DND-41 (cell line): ENCODE results near the gene POU3F3.

Experiments used
- ATAC-seq: fragments of 200-7000 bp; cut with Tn5 transposase; 3 replicates; pipeline ENCODE4 v1.9.1; 2021; ENCODE audit warnings: low read depth; ENCODE audit not compliant: insufficient read depth
- DNase-seq: peaks from one replicate; pipeline ENCODE4 v3.0.0-alpha.2; 2020
- H2AFZ ChIP-seq: 2 replicates; pipeline ENCODE4 v1.6.0; 2012; ENCODE audit warnings: low read depth, low read length
- H3K27ac ChIP-seq: 2 replicates; pipeline ENCODE4 v1.5.1; 2012; ENCODE audit warnings: low read length, inconsistent platforms
- H3K27me3 ChIP-seq: fragments of 200-600 bp; sonication (generic); 2 replicates; pipeline ENCODE4 v1.6.0; 2012; ENCODE audit warnings: low read length, mild to moderate bottlenecking, inconsistent platforms; ENCODE audit not compliant: insufficient read depth, poor library complexity
- H3K36me3 ChIP-seq: 2 replicates; pipeline ENCODE4 v1.5.1; 2012; ENCODE audit warnings: low read length, inconsistent platforms; ENCODE audit not compliant: insufficient read depth
- H3K4me1 ChIP-seq: 2 replicates; pipeline ENCODE4 v1.5.1; 2012; ENCODE audit warnings: mild to moderate bottlenecking, low read length; ENCODE audit not compliant: insufficient read depth
- H3K4me2 ChIP-seq: 2 replicates; pipeline ENCODE4 v1.6.0; 2012; ENCODE audit warnings: mild to moderate bottlenecking, moderate library complexity, low read length, inconsistent platforms; ENCODE audit not compliant: insufficient read depth
- H3K4me3 ChIP-seq, 2 experiments: fragments of 200-600 bp in 1 of 2; shearing (Covaris generic) in 1 of 2; 2 replicates each; pipeline ENCODE4 v1.5.1; 2012 to 2016; ENCODE audit warnings: inconsistent platforms in 2 of 2, low read length in 2 of 2, mild to moderate bottlenecking in 2 of 2, low read depth in 1 of 2, moderate library complexity in 1 of 2
- H3K79me2 ChIP-seq: 2 replicates; pipeline ENCODE4 v1.6.0; 2012; ENCODE audit warnings: low read length, inconsistent platforms; ENCODE audit not compliant: insufficient read depth
- H3K9ac ChIP-seq: 2 replicates; pipeline ENCODE4 v1.6.0; 2012; ENCODE audit warnings: low read depth, mild to moderate bottlenecking, inconsistent platforms, low read length, moderate library complexity
- H3K9me3 ChIP-seq: 2 replicates; pipeline ENCODE4 v1.5.1; 2012; ENCODE audit warnings: low read length, moderate library complexity, mild to moderate bottlenecking, inconsistent platforms; ENCODE audit not compliant: insufficient read depth, severe bottlenecking
- H4K20me1 ChIP-seq: 2 replicates; pipeline ENCODE4 v1.6.0; 2012; ENCODE audit warnings: low read length; ENCODE audit not compliant: insufficient read depth
- EZH2 ChIP-seq: IDR thresholded peaks from 3 replicates; pipeline ENCODE4 v1.6.1; 2012; ENCODE audit warnings: borderline replicate concordance, low read depth, mild to moderate bottlenecking, moderate library complexity, low read length, inconsistent platforms; ENCODE audit not compliant: severe bottlenecking
- TF ChIP-seq, protein P1 (sequence below): IDR thresholded peaks from 2 replicates; pipeline ENCODE4 v1.5.1; 2012; ENCODE audit warnings: borderline replicate concordance, low read length, moderate library complexity, mild to moderate bottlenecking; ENCODE audit not compliant: poor library complexity, severe bottlenecking; ENCODE audit errors: extremely low read depth

The POU3F3 gene

GRCh38 chr2:104855221-104856085 lies 1.5 kb downstream of the POU3F3 start:
- H3K79me2 ChIP-seq: no peaks in the 10 kb centered on the region
- H2AFZ ChIP-seq: no peak overlapping the region
- no peak overlapping the region for H3K4me2 ChIP-seq
- H3K9me3 ChIP-seq: no peaks in the 10 kb centered on the region
- H3K4me1 ChIP-seq: no peaks in the 10 kb centered on the region
- DNase-seq: no peak
- H3K9ac ChIP-seq: no peak overlapping the region
- no peak for TF ChIP-seq EZH2
- TF ChIP-seq, protein P1, sequence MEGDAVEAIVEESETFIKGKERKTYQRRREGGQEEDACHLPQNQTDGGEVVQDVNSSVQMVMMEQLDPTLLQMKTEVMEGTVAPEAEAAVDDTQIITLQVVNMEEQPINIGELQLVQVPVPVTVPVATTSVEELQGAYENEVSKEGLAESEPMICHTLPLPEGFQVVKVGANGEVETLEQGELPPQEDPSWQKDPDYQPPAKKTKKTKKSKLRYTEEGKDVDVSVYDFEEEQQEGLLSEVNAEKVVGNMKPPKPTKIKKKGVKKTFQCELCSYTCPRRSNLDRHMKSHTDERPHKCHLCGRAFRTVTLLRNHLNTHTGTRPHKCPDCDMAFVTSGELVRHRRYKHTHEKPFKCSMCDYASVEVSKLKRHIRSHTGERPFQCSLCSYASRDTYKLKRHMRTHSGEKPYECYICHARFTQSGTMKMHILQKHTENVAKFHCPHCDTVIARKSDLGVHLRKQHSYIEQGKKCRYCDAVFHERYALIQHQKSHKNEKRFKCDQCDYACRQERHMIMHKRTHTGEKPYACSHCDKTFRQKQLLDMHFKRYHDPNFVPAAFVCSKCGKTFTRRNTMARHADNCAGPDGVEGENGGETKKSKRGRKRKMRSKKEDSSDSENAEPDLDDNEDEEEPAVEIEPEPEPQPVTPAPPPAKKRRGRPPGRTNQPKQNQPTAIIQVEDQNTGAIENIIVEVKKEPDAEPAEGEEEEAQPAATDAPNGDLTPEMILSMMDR: no peak
- H3K4me3 ChIP-seq: no peak overlapping the region
- no peaks in the 10 kb centered on the region for H3K27me3 ChIP-seq
- H3K36me3 ChIP-seq: no peaks in the 10 kb centered on the region
- H4K20me1 ChIP-seq: no peaks in the 10 kb centered on the region
- ATAC-seq: no peak
- no peak overlapping the region for H3K27ac ChIP-seq

GRCh38 chr2:104856086-104856972 lies 2.4 kb downstream of the POU3F3 start:
- Histone ChIP-seq H3K4me2 (no peak overlapping the region), H3K9me3 (no peaks in the 10 kb centered on the region), H3K27ac (no peak overlapping the region), H3K36me3 (no peaks in the 10 kb centered on the region), H2AFZ (no peak overlapping the region), H3K9ac (no peak overlapping the region), H3K4me3 (no peak overlapping the region), H3K4me1 (no peaks in the 10 kb centered on the region), H4K20me1 (no peaks in the 10 kb centered on the region), H3K79me2 (no peaks in the 10 kb centered on the region), H3K27me3 (no peaks in the 10 kb centered on the region)
- ATAC-seq (no peak), DNase-seq (no peak)
- TF ChIP-seq, protein P1: no peak
- TF ChIP-seq EZH2: no peak

- ATAC-seq (no peak), DNase-seq (no peak)
- Histone ChIP-seq H3K27ac (no peak overlapping the region), H3K4me2 (no peak overlapping the region), H3K9ac (no peak overlapping the region), H3K9me3 (no peaks in the 10 kb centered on the region), H2AFZ (no peak overlapping the region), H3K79me2 (no peaks in the 10 kb centered on the region), H4K20me1 (no peaks in the 10 kb centered on the region), H3K27me3 (no peaks in the 10 kb centered on the region), H3K4me1 (no peaks in the 10 kb centered on the region), H3K4me3 (no peak overlapping the region), H3K36me3 (no peaks in the 10 kb centered on the region)
- no peak for TF ChIP-seq EZH2
- TF ChIP-seq, protein P1: no peak
These were observed 3.0 kb downstream of the POU3F3 start for GRCh38 chr2:104856973-104857261.
